Activated CD4-positive, alpha-beta T cell treated with anti-CD3 and anti-CD28 coated beads, Interleukin-2, amount 50 U/mL, for 48 hours (primary cell): Measurements from ENCODE around the gene PLCB3.
A peak's percentile ranks its signal among the peaks of the same experiment; 100 is the strongest.

Experiments used
- DNase-seq, 2 experiments: peaks; one replicate each; pipeline ENCODE4 v3.0.0-alpha.2; 2020

Gene PLCB3

GRCh38 chr11:64290352-64291261, 39.3 kb downstream of the PLCB3 start:
- DNase-seq = no peak

GRCh38 chr11:64291262-64291751, 40.0 kb downstream of the PLCB3 start, which contains the start of gene KCNK4:
TSS of gene KCNK4 (plus strand) at chr11:64291302. CDS start at chr11:64293019, 1,717 bp downstream.
- no peak for DNase-seq

GRCh38 chr11:64291752-64292459, 40.6 kb downstream of the PLCB3 start:
- no peak for DNase-seq

GRCh38 chr11:64292460-64293254, 41.3 kb downstream of the PLCB3 start:
- no peak for DNase-seq

- DNase-seq = no peak
Measured at GRCh38 chr11:64294774-64295173, 43.4 kb downstream of the PLCB3 start.

DNA sequence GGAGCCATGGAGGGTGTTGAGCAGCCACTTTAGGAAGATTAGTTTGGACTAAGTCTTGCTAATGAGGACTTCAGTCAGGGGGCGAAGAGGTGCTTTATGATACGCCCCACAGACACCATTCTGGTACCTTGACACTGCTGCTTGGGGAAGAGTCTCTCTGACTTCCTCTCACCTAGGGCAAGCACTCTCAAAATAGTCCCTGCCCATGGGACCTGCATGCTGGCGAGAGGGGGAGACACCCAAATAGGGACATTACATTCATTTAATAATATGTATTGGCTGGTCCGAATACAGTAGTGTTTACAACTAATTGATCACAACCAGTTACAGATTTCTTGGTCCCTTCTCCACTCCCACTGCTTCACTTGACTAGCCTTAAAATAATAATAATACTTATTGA, 44.4 kb downstream of the PLCB3 start:
- DNase-seq = no peak

- DNase-seq = no peak
Measured at GRCh38 chr11:64296236-64296635, 44.9 kb downstream of the PLCB3 start.

- no peak for DNase-seq
Measured at GRCh38 chr11:64296830-64297698, 45.7 kb downstream of the PLCB3 start.

DNA sequence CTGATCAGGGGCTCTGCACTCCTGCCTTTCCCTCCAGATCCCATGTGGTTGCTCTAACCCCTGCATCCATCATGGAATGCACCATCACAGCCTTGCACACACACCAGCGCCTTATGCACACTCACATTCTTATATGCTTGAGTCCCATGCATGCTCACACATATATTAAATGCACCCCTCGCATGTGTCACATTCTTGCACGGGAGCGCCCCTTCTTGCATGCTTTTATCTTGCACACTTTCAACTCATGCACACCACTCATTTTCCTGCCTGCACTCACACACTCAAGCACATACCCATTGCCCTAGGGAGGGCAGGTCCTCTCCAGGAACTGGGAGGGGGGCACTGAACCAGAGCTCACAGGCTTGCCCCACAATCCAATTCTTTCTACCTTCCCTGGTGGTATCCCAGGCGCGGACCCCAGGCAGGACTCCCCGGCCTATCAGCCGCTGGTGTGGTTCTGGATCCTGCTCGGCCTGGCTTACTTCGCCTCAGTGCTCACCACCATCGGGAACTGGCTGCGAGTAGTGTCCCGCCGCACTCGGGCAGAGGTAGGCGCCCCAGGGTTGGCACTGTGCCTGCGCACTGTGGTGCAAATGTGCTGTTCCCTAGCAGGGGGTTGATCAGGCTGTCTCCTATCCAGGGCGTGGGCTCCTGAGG, 46.5 kb downstream of the PLCB3 start:
- no peak for DNase-seq

DNA sequence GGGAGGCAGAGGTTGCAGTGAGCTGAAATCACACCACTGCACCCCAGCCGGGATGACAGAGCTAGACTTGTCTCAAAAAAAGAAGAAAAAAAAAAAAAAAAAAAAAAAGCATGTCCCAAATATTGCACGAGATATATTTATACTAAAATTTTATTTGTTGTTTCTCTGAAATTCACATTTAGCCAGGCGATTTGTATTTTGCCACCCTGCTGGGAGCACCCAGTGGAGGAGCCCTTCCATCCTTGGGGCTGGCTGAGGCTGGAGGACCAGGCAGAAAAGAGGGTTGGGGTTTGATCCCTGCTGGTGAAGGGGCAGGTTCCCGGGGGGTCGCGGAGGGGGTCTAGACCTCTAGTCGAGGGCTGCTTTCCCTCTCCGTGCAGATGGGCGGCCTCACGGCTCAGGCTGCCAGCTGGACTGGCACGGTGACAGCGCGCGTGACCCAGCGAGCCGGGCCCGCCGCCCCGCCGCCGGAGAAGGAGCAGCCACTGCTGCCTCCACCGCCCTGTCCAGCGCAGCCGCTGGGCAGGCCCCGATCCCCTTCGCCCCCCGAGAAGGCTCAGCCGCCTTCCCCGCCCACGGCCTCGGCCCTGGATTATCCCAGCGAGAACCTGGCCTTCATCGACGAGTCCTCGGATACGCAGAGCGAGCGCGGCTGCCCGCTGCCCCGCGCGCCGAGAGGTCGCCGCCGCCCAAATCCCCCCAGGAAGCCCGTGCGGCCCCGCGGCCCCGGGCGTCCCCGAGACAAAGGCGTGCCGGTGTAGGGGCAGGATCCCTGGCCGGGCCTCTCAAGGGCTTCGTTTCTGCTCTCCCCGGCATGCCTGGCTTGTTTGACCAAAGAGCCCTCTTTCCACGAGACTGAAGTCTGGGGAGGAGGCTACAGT, 47.9 kb downstream of the PLCB3 start:
- DNase-seq = no peak

DNA sequence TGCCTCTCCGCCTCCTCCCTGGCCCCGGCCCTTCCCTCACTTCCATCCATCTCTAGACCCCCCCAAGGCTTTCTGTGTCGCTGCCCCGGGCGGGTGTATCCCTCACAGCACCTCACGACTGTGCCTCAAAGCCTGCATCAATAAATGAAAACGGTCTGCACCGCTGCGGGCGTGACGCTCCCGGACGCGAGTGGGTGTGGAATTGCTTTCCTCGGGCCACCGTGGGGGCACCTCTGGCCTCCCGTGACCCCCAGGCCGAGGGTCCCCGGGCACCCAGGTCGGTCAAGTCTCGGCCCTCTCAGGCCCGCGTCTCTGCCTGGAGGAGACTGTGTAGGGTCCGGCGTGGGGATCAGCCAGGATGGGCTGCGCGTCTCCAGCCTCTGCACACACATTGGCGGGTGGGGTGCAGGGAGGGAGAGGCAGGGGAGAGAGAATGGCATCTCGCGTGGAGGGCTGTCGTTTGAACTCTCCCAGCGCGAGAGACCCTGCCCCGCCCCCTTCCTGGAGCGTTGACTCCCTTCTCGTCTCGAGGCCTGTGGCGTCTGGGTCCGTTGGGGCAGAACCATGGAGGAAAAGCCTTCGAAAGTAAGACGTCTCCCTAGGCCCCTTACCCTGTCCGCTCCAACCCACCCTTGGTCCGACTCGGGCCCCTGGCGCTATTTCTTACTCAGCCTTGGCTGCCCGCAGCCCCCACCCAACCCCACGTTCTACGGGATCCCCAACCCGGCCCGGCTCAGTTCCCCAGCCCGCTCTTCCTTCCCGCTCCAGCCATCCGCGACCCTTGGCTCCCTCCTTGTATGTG, 48.7 kb downstream of the PLCB3 start, which contains the start of gene CATSPERZ:
CATSPERZ (plus strand) TSS at position 512 of the 802 bp plus-strand sequence; CDS start at position 565, 53 bp downstream.
- no peak for DNase-seq

DNA sequence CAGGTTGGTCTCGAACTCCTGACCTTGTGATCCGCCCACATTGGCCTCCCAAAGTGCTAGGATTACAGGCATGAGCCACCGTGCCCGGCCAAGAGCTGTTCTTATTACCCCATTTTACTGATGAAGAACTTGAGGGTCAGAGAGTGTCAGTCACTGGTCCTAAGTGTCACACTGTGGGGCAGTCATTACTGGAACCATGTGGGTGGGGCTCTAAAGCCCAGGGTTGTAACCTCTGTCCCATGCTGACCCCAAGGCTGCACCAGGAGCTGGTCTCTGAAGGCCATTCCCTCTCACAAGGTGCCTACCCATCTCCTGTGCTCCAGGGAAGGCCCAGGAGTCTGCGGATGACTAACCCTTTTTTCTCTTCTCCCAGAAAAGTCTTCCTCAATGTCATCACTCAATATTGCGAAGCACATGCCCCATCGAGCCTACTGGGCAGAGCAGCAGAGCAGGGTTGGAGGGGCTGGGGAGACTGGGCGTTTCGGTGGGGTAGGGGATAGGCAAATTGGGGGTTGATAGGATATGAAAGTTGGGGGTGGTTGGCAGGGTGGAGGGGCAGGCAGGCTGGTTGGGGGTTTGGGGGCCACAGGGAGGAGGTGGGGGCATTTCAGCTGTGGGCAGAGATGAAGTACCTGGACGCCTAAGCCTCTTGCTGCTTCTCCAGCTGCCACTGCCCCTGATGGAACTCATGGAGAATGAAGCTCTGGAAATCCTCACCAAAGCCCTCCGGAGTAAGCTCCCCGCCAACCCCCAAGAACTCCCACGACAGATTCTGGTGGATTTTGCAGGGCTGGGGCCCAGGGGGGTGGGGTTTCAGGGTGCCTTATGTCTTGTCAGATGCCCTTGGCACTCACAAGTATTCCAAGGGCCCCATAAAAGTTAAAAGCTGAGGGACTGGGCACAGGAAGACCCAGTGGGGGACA, 52.0 kb downstream of the PLCB3 start:
- DNase-seq = no peak

DNA sequence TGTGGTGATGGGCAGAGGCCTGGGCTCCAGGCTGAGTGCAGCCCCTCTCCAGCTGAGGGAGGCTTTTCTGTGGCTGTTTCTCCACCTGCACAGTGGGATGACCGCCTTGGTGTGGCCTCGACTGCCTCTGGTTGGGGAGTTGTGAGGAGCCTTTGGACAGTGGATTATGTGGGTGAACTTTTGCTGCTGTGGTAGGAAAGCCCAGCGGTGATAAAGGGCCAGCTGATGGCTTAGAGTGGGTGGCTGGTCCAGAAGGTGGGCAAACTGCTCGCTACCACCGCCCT, 52.6 kb downstream of the PLCB3 start:
- DNase-seq = no peak

- peak; percentile 98 to 99 for DNase-seq
Measured at GRCh38 chr11:64304316-64305072, 53.2 kb downstream of the PLCB3 start.

- DNase-seq = peak; percentile 100
Measured at GRCh38 chr11:64305075-64305690, 53.9 kb downstream of the PLCB3 start, which contains the start of gene ESRRA. TSS of gene ESRRA (plus strand) at chr11:64305524. CDS start at chr11:64307180, 1,656 bp downstream.

DNA sequence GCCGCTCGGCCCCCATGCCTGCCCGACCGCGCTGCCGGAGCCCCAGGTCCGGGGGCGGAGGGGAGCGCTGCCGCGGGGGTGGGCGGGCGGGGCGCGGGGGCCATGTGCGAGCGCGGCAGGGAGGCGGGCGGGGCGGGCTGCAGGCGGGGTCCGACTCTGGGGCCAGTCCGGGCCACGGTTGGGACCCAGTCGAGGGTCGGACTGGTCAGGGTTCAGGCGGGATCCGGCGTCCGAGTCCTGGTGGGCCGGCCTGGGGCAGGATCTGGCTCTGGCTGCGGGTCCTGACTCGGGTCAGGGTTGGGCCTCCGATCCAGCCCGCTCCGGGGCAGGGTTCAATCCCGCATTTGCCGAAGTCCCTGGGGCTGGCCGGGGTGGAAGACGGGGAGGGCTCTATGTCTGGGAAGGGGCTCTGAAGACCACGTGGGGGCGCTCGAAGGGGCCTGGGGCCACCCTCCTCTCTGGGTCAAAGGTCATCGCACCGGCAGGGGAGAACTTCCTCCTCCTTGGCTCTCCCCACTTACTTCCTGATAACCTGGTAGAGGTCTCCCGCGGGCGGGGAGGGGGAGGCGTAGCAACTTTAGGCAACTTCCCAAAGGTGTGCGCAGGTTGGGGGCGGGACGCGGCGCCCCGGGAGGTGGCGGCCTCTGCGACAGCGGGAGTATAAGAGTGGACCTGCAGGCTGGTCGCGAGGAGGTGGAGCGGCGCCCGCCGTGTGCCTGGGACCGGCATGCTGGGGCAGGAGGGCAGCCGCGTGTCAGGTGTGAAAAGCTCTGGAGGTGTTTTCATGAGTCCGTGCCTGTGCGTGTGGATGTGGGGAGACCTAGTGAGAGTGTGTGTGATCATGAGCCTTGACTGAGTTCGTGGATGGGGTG, 54.6 kb downstream of the PLCB3 start:
- DNase-seq = peak; percentile 77 to 84
